Measurements from ENCODE around the gene TRIM67. TPM values are rescaled to one million over a fixed set of nuclear protein-coding genes. Genes with fewer than 3 reads are reported as not detected.

TRIM67 gene
- total RNA-seq, 1 experiment from 2014 or later: not detected

DNA sequence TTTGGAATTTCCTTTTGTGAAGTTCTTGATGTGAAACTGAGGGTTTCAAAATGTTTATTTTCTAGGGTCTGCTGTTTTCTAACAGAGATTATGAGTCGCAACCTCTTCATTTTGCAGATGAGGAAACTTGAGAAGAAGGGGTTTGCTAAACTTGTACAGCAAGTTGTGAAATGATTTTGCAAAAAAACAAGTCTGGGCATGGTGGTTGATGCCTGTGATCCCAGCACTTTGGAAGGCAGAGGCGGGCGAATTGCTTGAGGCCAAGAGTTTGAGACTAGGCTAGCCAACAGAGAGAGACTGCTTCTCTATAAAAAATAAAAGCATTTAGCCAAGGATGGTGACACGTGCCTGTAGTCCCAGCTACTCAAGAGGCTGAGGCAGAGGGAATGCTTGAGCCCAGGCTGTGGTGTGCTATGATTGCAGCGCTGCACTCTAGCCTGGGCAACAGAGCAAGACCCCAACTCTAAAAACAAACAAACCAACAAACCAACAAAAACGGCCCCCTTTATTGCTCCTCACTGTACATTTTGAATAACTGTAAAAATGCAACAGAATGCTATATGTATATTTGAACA, 9.9 kb downstream of the TRIM67 start:
- H3K4me1 ChIP-seq (ENCODE audit: low read length): no peaks in the 10 kb centered on the region
- H3K27me3 ChIP-seq (ENCODE audit: low read length): no peaks in the 10 kb centered on the region
- DNase-seq: no peak
- H3K9ac ChIP-seq (ENCODE audit: low read length): no peak overlapping the region
- no peak overlapping the region for H3K4me3 ChIP-seq (ENCODE audit: low read length)
- H2AFZ ChIP-seq (ENCODE audit: low read length): no peak overlapping the region
- no peak overlapping the region for H3K27ac ChIP-seq (ENCODE audit: low read length)
- no peaks in the 10 kb centered on the region for H3K36me3 ChIP-seq (ENCODE audit: insufficient read depth, low read length)
- H4K20me1 ChIP-seq (ENCODE audit: insufficient read depth, low read depth, low read length): no peaks in the 10 kb centered on the region
- no peaks in the 10 kb centered on the region for H3K79me2 ChIP-seq (ENCODE audit: low read length)
- no peaks in the 10 kb centered on the region for H3K9me3 ChIP-seq (ENCODE audit: low read length)
- no peaks in the 10 kb centered on the region for H3K9me2 ChIP-seq (replicated peaks; ENCODE audit: insufficient read depth, low read length)
- no peak overlapping the region for H3K4me2 ChIP-seq (ENCODE audit: low read depth, low read length, poor library complexity, severe bottlenecking)

DNA sequence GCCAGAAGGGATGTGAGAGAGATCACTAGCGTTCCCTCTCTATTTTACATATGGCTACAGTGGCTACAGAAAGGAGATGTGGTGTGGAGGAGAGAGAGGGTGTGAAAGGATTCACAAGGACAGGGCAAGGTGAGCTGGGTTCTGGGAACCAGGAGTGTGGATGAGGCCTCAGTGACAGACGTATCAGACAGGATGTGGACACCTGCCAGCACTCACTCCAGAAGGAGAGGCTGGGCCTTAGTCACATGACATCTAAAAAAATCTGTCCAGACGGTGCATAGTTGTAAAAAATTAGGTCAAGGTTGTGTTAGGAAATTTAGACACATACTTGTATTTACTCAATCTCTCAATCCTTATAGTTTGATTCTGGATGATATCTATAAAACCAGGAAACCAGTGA, 10.6 kb downstream of the TRIM67 start:
- Histone ChIP-seq H3K9me3 (ENCODE audit: low read length) (no peaks in the 10 kb centered on the region), H3K9me2 (replicated peaks; ENCODE audit: insufficient read depth, low read length) (no peaks in the 10 kb centered on the region), H3K4me1 (ENCODE audit: low read length) (no peaks in the 10 kb centered on the region), H3K4me3 (ENCODE audit: low read length) (no peak overlapping the region), H3K79me2 (ENCODE audit: low read length) (no peaks in the 10 kb centered on the region), H3K27me3 (ENCODE audit: low read length) (no peaks in the 10 kb centered on the region), H2AFZ (ENCODE audit: low read length) (no peak overlapping the region), H3K36me3 (ENCODE audit: insufficient read depth, low read length) (no peaks in the 10 kb centered on the region), H4K20me1 (ENCODE audit: insufficient read depth, low read depth, low read length) (no peaks in the 10 kb centered on the region), H3K9ac (ENCODE audit: low read length) (no peak overlapping the region), H3K27ac (ENCODE audit: low read length) (no peak overlapping the region), H3K4me2 (ENCODE audit: low read depth, low read length, poor library complexity, severe bottlenecking) (no peak overlapping the region)
- no peak for DNase-seq

DNA sequence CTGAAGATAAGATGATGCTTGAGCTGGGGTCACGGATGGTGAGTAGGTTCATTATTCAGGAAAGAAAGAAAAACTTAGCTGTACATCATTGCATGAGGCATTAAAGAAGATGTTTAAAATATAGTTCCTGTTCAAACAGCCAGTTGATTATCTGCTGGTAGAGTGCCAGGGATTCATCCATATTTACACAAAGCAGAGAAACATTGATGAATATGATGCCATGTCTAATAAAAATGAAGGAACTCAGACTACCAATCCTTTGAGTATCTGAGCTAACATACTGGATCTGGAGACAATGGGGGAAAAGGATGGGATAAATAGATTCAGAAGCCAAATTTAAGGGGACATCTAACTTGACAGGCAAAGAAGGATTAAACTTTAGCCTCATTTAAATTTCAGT, 14.6 kb downstream of the TRIM67 start:
- H2AFZ ChIP-seq (ENCODE audit: low read length): no peak overlapping the region
- no peaks in the 10 kb centered on the region for H3K9me2 ChIP-seq (replicated peaks; ENCODE audit: insufficient read depth, low read length)
- no peak overlapping the region for H3K4me3 ChIP-seq (ENCODE audit: low read length)
- H3K9ac ChIP-seq (ENCODE audit: low read length): no peak overlapping the region
- H3K4me1 ChIP-seq (ENCODE audit: low read length): no peaks in the 10 kb centered on the region
- H4K20me1 ChIP-seq (ENCODE audit: insufficient read depth, low read depth, low read length): no peaks in the 10 kb centered on the region
- H3K4me2 ChIP-seq (ENCODE audit: low read depth, low read length, poor library complexity, severe bottlenecking): no peak overlapping the region
- no peaks in the 10 kb centered on the region for H3K9me3 ChIP-seq (ENCODE audit: low read length)
- no peaks in the 10 kb centered on the region for H3K79me2 ChIP-seq (ENCODE audit: low read length)
- no peak overlapping the region for H3K27ac ChIP-seq (ENCODE audit: low read length)
- H3K36me3 ChIP-seq (ENCODE audit: insufficient read depth, low read length): no peaks in the 10 kb centered on the region
- H3K27me3 ChIP-seq (ENCODE audit: low read length): no peaks in the 10 kb centered on the region
- no peak for DNase-seq

DNA sequence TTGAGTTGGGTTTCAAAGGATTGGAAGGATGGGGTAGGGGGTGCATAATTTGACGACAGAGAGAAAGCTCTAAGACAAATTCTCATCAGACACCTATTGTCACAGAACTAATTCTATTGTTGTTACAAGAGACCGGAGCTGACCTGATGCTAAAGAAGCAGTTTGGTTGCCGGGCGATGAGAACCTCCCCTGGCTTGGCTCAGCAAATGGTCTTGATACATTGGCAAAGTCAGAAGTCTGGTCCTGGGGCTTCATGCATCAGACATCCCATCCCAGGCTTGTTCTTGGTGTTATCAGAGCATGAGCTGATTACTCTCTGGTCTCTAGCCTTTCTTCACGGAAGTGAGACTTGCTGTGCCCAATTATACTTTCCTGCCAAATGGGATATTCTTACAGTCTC, 15.4 kb downstream of the TRIM67 start:
- H3K4me1 ChIP-seq (ENCODE audit: low read length): no peaks in the 10 kb centered on the region
- no peak overlapping the region for H3K4me2 ChIP-seq (ENCODE audit: low read depth, low read length, poor library complexity, severe bottlenecking)
- no peak overlapping the region for H3K4me3 ChIP-seq (ENCODE audit: low read length)
- no peaks in the 10 kb centered on the region for H3K36me3 ChIP-seq (ENCODE audit: insufficient read depth, low read length)
- no peak overlapping the region for H3K27ac ChIP-seq (ENCODE audit: low read length)
- H2AFZ ChIP-seq (ENCODE audit: low read length): no peak overlapping the region
- no peaks in the 10 kb centered on the region for H3K27me3 ChIP-seq (ENCODE audit: low read length)
- no peak overlapping the region for H3K9ac ChIP-seq (ENCODE audit: low read length)
- no peak for DNase-seq
- no peaks in the 10 kb centered on the region for H3K9me2 ChIP-seq (replicated peaks; ENCODE audit: insufficient read depth, low read length)
- H3K79me2 ChIP-seq (ENCODE audit: low read length): no peaks in the 10 kb centered on the region
- no peaks in the 10 kb centered on the region for H4K20me1 ChIP-seq (ENCODE audit: insufficient read depth, low read depth, low read length)
- no peaks in the 10 kb centered on the region for H3K9me3 ChIP-seq (ENCODE audit: low read length)

DNA sequence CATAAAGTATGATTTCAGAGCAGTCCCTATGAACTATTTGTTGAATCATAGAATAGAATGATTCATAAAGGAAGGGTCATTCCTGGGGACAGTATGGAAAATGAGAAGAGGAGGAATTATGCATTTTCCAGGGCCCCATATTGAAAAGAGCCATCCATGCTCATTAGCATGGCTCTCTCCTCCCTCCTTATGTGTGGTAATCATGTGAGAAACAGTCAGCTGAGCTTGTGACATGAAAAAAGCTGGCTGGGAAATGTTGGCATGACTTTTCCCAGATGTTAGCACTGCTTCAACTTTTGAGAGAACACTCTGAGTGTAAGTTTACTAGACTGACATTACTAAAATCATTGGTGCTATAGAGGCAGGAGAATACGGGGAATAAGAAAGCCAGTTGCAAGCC, 16.1 kb downstream of the TRIM67 start:
- H3K27ac ChIP-seq (ENCODE audit: low read length): no peak overlapping the region
- no peaks in the 10 kb centered on the region for H3K4me1 ChIP-seq (ENCODE audit: low read length)
- H3K9ac ChIP-seq (ENCODE audit: low read length): no peak overlapping the region
- no peak overlapping the region for H3K4me3 ChIP-seq (ENCODE audit: low read length)
- H3K27me3 ChIP-seq (ENCODE audit: low read length): no peaks in the 10 kb centered on the region
- no peak for DNase-seq
- H3K9me2 ChIP-seq (replicated peaks; ENCODE audit: insufficient read depth, low read length): no peaks in the 10 kb centered on the region
- no peak overlapping the region for H3K4me2 ChIP-seq (ENCODE audit: low read depth, low read length, poor library complexity, severe bottlenecking)
- no peak overlapping the region for H2AFZ ChIP-seq (ENCODE audit: low read length)
- no peaks in the 10 kb centered on the region for H3K9me3 ChIP-seq (ENCODE audit: low read length)
- H4K20me1 ChIP-seq (ENCODE audit: insufficient read depth, low read depth, low read length): no peaks in the 10 kb centered on the region
- H3K36me3 ChIP-seq (ENCODE audit: insufficient read depth, low read length): no peaks in the 10 kb centered on the region
- H3K79me2 ChIP-seq (ENCODE audit: low read length): no peaks in the 10 kb centered on the region

DNA sequence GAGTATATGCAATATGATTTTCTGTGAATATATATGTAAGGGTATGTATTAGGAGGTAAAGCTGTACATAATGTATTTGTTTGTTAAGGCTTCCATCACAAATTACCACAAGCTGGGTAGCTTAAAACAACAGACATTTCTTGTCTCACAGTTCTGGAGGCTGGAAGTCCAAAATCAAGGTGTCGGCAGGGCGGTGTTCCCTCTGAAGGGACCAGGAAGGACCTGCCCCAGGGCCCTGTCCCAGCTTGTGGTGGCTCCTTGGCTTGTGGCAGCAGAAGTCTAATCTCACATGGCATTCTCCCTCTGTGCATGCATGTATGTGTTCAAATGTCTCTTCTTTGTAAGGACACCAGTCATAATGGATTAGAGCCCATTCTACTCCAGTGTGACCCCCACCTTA, 17.1 kb downstream of the TRIM67 start:
- Histone ChIP-seq H3K9ac (ENCODE audit: low read length) (no peak overlapping the region), H3K4me2 (ENCODE audit: low read depth, low read length, poor library complexity, severe bottlenecking) (no peak overlapping the region), H3K4me1 (ENCODE audit: low read length) (no peaks in the 10 kb centered on the region), H3K36me3 (ENCODE audit: insufficient read depth, low read length) (no peaks in the 10 kb centered on the region), H3K27ac (ENCODE audit: low read length) (no peak overlapping the region), H3K4me3 (ENCODE audit: low read length) (no peak overlapping the region), H2AFZ (ENCODE audit: low read length) (no peak overlapping the region), H3K79me2 (ENCODE audit: low read length) (no peaks in the 10 kb centered on the region), H4K20me1 (ENCODE audit: insufficient read depth, low read depth, low read length) (no peaks in the 10 kb centered on the region), H3K9me3 (ENCODE audit: low read length) (no peaks in the 10 kb centered on the region), H3K27me3 (ENCODE audit: low read length) (no peaks in the 10 kb centered on the region), H3K9me2 (replicated peaks; ENCODE audit: insufficient read depth, low read length) (no peaks in the 10 kb centered on the region)
- no peak for DNase-seq

GRCh38 chr1:231180034-231180433, 18.2 kb downstream of the TRIM67 start:
- no peak overlapping the region for H3K27ac ChIP-seq (ENCODE audit: low read length)
- no peaks in the 10 kb centered on the region for H4K20me1 ChIP-seq (ENCODE audit: insufficient read depth, low read depth, low read length)
- no peaks in the 10 kb centered on the region for H3K36me3 ChIP-seq (ENCODE audit: insufficient read depth, low read length)
- no peak for DNase-seq
- no peak overlapping the region for H3K4me3 ChIP-seq (ENCODE audit: low read length)
- no peaks in the 10 kb centered on the region for H3K4me1 ChIP-seq (ENCODE audit: low read length)
- no peaks in the 10 kb centered on the region for H3K27me3 ChIP-seq (ENCODE audit: low read length)
- H3K4me2 ChIP-seq (ENCODE audit: low read depth, low read length, poor library complexity, severe bottlenecking): no peak overlapping the region
- no peak overlapping the region for H3K9ac ChIP-seq (ENCODE audit: low read length)
- H3K79me2 ChIP-seq (ENCODE audit: low read length): no peaks in the 10 kb centered on the region
- no peaks in the 10 kb centered on the region for H3K9me2 ChIP-seq (replicated peaks; ENCODE audit: insufficient read depth, low read length)
- H3K9me3 ChIP-seq (ENCODE audit: low read length): no peaks in the 10 kb centered on the region
- no peak overlapping the region for H2AFZ ChIP-seq (ENCODE audit: low read length)

- DNase-seq: no peak
- no peak overlapping the region for H3K27ac ChIP-seq (ENCODE audit: low read length)
- no peak overlapping the region for H3K9ac ChIP-seq (ENCODE audit: low read length)
- no peaks in the 10 kb centered on the region for H3K79me2 ChIP-seq (ENCODE audit: low read length)
- no peak overlapping the region for H3K4me2 ChIP-seq (ENCODE audit: low read depth, low read length, poor library complexity, severe bottlenecking)
- H3K9me2 ChIP-seq (replicated peaks; ENCODE audit: insufficient read depth, low read length): no peaks in the 10 kb centered on the region
- no peaks in the 10 kb centered on the region for H4K20me1 ChIP-seq (ENCODE audit: insufficient read depth, low read depth, low read length)
- H2AFZ ChIP-seq (ENCODE audit: low read length): no peak overlapping the region
- H3K27me3 ChIP-seq (ENCODE audit: low read length): no peaks in the 10 kb centered on the region
- H3K36me3 ChIP-seq (ENCODE audit: insufficient read depth, low read length): no peaks in the 10 kb centered on the region
- H3K4me3 ChIP-seq (ENCODE audit: low read length): no peak overlapping the region
- no peaks in the 10 kb centered on the region for H3K9me3 ChIP-seq (ENCODE audit: low read length)
- H3K4me1 ChIP-seq (ENCODE audit: low read length): no peaks in the 10 kb centered on the region
These were observed 19.4 kb downstream of the TRIM67 start for GRCh38 chr1:231181271-231181670.

DNA sequence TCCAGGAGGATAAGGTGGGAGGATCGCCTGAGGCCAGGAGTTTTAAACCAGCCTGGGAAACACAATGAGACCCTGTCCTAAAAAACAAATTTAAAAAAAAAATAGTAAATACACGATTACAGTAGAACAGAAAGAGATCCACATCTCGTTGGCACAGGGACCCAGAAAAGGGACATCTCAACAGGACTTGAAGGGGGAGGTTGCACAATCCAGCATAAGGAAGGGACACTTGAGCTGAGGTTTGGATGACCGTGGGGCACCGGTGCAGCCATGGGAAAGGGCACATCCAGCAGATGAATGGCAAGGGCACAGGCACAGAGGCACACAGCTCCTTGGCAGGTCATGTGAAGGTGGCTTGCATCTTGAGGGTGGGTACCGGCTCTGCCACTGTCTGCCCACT, 20.5 kb downstream of the TRIM67 start:
- no peak overlapping the region for H3K27ac ChIP-seq (ENCODE audit: low read length)
- no peaks in the 10 kb centered on the region for H3K79me2 ChIP-seq (ENCODE audit: low read length)
- no peaks in the 10 kb centered on the region for H3K9me3 ChIP-seq (ENCODE audit: low read length)
- H4K20me1 ChIP-seq (ENCODE audit: insufficient read depth, low read depth, low read length): no peaks in the 10 kb centered on the region
- no peak overlapping the region for H3K4me3 ChIP-seq (ENCODE audit: low read length)
- H3K9me2 ChIP-seq (replicated peaks; ENCODE audit: insufficient read depth, low read length): no peaks in the 10 kb centered on the region
- no peaks in the 10 kb centered on the region for H3K4me1 ChIP-seq (ENCODE audit: low read length)
- H3K36me3 ChIP-seq (ENCODE audit: insufficient read depth, low read length): no peaks in the 10 kb centered on the region
- H3K27me3 ChIP-seq (ENCODE audit: low read length): no peaks in the 10 kb centered on the region
- DNase-seq: no peak
- H3K4me2 ChIP-seq (ENCODE audit: low read depth, low read length, poor library complexity, severe bottlenecking): no peak overlapping the region
- no peak overlapping the region for H2AFZ ChIP-seq (ENCODE audit: low read length)
- H3K9ac ChIP-seq (ENCODE audit: low read length): no peak overlapping the region
